Measurements from ENCODE around the gene ADGRD1.
"Not testable (repeated sequence)": the region's sequence is repeated elsewhere in the genome, so short reads cannot be mapped to it uniquely, and the experiment has no call there.

Gene ADGRD1

DNA sequence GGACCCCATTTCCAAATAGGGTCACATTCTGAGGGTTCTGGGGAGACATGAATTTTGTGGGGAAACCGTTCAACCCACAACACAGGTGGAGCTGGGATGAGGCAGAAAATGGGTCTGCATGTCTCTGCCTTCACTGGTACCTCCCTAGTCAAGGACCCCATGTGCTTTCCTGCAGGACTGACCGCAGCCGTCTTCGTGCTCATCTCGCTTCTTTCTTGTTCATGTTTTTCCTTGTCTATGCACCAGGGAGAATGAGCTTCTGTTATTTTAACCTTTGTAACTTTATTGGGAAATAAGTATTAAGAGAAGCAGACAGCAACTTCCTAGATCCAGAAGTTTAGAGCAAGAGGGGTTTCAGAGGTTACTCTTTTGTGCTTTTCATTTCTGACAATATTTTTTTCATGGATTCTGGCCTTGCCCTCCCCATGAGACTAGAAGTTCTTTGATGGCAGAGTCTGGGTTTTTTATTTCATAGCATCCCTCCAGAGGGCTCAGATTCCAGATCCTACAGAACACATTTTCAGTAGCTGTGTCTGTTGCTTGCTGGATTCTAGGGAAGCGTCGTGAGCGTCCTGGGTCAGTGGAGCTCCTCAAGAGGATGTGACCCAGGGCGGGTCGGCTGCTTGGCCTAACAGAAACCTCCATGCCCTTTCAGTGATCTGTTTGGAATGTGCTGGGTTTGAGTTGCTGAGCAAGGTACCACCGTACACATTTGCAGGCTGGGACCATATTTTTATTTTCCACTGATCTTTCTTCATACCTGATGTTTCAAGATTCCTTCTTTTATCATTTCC is 104.2 kb downstream of the ADGRD1 start:
- DNase-seq = no peak

DNA sequence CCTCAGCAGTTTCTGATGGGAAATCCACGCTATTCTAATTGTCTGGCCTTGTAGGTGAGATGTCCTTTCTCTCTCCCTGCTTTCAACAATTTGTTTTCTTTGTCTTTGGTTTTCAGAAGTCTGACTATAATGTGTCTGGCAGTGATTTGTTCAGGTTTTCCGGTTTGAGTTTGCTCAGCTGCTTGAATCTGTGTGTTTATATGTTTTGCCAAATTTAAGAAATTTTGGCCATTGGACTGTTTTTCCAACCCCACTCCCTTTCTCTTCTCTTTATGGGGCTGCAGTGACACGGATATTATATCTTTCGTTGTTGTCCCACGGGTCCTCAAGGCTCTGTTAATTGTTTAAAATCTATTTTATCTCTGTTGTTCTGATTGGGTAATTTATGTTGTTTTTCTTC is 105.0 kb downstream of the ADGRD1 start:
- DNase-seq = no peak

DNA sequence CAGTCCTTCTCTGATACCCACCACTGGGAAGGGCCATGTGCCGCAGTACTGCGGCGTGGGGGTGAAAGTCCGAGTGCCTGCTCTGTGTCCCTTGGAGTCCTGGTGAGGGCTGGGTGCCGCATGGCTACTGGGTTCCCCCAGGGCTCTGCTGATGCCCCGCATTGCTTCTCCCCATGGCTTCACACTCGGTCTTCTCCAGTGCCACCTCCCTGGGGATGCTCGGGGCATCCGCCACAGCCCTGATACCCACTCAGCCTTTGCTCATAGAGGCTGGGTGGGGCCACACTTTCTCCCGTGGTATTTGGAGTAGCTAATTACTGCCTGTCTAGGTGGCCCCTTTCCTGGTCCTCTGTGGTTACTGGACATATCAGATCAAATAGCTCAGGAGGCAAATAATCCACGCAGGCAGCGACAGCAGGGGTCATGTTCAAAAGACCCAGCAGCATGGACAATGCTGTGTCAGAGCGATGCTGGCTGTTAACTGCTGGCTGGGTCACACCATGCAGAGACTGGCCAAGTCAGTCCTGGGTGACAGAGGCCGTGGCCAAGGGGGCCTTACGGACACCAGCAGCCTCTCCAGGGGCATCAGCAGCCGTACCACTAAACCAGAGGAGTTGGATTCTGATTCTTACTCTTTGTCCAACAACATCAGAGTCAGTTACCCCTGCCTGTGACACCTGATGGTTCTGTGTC is 106.5 kb downstream of the ADGRD1 start:
- DNase-seq = no peak

DNA sequence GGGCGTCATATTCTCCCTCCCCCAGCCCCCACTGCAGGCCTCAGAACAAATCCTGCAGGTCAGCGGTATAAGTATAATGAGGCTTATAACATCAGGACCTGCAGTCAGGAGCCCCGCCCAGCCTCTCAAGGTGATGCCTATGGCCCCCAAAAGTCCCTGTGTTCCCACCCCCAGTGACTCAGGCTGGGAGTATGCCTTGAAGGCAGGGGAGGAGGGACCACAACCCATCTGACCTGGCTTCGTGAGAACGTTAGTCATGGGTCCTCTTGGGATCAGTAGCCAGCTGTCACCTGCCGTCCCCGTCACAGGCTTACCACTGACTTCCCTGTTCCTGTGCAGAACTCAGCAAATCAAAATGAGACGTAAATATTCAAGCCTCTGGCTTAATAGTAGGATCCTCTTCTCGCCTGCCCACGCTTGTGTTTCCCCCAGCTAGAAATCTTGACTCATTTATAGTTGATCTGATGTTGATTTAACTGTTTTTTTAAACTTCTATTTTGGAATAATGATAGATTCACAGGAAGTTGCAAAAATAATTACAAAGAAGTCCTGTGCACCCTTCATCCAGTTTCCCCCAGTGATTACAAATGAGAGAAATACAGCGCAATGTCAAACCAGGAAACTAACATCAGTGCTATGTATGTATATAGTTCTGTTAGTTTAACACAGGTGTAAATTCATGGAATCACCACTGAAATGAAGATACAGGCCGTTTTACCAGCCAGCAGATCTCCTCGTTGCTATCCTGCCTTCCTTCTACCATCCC is 107.5 kb downstream of the ADGRD1 start:
- no peak for DNase-seq

DNA sequence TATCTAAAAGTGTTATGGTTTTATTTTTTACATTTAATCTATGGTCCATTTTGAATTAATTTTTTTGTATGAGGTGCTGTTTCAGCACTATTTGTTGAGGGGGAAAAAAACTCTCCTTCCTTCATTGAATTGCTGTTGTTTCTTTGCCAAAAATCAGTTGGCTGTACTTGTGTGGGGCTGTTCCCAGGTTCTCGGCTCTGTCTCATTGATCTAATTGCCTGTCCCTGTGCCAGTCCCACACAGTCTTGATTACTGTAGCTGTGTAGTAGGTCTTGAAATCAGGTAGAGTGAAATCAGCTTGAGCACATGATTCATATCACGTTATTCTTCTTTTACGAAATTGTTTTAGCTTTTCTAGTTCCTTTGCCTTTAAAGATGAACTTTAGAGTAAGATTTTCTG is 109.7 kb downstream of the ADGRD1 start:
- no peak for DNase-seq

DNA sequence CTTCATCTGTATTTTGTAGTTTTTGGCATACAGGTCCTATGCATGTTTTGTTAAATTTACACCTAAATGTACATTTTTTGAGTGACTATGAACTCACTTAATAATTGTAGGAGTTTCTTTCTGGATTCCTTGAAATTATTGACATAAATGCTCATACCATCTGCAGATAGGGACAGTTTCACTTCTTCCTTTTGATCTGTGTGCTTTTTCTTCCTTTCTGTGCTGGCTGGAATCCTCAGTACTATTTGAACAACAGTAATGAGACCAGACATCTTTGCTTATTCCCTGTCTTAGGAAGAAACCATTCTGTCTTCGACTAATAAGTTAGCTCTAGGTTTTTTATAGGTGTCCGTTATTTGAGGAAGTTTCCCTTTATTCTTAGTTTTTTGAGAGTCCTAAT is 110.3 kb downstream of the ADGRD1 start:
- no peak for DNase-seq

DNA sequence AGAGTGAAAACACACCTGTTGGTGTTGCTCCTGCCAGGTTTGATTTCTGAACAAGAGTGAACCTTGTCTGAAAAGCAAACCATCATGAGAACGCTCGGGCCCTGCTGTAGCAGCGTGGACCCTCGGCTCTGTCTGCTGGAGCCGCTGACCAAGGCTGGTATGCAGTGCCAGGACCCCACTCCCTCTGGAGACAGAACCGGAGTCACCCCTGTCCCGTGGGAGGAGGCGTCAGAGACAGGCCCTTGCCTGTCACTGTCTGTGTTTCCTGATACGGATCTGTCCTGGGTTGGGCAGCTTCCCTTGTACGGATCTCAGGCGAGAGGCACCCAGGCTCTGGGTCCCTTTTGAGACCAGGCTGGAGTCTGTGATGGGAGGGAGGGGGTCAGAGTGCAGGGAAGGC is 111.6 kb downstream of the ADGRD1 start:
- DNase-seq = no peak

DNA sequence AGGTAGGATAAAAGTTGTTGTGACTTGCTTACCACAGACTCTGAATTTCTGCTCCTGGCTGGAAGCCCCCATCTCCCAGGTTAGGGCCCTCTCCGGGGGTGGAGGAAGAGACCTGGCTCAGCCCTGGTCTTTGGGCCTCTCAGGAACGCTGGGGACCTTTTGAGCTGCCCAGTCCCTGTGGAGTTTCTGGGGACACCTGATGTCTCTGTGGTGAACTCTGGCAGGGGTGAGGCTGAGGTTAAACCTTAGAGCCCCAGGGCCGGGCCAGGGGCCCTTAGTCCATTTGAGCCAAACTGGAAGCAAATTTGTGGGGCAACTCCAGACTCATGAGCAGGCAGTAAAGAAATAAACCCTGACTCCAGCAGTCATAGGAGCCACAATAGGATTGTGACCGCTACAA is 112.1 kb downstream of the ADGRD1 start:
- DNase-seq = no peak

DNA sequence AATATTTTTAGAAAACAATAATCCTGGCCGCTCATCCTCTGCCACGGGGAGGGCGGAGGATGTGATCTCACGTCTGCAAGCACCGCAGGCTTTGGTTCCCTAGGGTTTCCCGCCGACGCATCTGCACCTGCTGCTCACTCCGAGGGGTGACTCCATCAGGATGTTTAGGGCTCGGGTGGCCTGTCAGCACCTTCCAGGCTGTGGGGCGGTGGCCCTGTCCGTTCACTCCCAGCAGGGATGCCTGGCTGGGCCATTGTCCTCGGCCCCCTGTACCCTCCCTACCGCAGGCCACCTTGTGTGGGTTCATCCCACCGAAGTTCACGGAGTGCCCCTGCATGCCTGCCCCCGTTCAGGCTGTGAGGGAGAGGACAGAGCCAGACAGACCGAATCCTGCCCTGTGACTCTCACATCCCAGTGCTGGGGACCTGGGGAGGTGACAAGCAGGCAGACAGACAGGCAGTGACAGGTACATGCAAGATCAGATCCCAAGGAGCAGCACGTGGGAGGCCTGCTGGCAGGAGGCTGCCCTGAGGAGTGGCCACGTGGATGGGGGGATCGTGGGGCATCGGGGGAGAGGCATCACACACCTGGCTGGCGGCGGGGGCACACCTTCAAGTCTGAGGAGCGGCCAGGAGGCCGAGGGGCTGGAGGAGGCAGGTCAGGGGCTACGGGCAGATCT is 112.6 kb downstream of the ADGRD1 start:
- no peak for DNase-seq

DNA sequence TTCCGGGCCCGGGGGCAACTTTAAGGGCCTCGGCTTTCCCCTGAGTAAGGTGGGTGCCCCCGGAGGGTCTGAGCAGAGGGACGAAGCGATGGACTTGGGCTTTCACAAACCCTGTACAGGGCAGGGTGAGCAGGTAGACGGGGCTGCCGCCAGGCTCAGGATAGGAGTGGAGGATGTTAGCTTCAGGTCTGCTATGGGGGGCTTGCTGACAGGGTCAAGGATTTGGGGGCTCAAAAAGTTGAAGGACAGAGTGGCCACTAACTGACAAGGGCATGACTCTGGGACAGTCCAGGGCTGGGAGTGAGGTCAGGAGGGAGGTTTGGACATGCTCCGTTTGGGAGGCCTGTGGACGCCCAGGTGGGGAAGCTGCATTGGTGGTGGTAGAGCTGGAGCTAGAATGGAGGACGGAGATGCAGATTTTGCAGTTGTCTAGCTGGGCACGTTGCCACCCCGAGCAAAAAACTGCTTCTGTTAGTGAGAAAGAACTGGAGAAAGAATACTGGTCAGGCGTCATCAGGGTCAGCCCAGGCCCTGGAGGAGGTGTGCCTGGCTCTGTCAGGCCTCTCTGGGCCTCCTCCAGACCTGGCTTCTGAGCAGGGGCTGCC is 113.3 kb downstream of the ADGRD1 start:
- DNase-seq = no peak

DNA sequence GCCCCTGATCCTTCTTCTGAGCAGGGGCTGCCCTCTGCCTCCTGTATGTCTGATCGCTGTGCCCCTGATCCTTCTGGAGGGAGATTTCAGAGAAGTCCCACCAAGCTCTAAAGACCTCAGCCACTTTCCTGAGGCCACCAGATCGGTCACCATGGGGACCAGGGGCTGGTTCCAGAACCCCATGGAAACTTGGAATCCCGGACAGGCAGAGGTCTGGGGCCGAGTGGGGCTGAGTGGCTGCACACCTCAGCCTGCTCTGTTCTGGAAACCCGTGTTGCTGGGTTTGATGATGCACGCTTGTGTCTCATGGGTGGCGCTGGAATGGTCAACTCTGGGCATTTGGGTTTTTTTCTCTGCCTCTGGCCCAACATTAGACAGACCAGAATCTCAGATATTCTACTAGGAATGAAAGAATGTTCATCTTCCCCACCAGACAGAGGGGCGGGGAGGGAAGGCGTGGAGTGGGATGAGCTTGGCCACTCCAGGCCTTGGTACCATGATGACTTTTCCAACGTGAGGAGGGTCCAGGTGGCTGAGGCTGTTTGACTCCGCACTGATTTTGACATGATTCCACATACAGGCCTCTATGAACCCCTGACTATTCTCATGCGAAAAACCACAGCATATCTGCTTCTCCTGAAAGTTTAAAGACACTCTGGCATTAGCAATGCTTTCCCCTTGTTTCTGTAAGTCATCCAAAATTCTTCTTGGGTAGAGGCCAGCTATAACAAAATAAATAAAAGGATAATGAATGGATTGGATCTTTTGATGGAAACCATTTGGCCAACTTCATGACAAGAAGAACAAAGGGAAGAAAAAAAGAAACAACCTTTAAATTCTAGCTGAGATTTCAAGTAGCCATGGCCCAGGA is 114.5 kb downstream of the ADGRD1 start:
- no peak for DNase-seq

DNA sequence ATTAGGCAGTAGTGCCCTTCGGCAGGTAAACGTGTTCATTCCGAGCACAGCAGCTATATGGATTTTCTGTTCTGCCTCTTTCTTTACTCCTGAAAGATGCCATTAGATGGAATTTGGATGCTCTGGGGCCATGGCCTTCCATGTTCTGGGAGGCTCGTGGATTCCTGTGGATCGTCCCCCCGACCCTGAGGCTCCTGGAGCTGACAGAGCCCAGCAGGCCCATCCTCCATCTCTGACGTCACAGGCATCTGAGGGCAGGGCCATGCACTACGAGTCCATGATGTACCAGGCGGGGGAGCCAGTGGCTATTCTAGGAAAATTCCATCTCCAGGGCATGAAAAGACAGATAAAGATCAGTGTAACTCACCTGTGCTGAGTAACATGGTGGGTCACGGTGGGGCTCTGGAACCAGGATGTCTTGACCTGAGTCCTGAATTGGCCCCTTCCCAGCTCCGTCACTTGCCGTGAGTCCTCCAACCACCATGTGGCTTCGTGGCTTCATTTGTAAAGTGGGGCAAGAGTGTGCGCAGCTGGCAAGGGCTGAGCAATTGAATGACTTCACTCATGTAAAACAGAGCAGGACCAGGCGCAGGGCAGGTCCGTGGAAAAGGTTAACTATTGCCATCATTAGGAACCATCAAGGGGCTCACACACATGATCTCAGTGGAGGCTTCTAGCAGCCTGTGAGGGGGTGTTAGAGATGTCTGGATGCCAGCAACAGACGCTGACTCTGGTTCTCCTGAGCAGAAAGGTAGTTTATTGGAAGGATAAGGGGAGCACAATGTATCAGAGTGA is 115.4 kb downstream of the ADGRD1 start:
- not testable (repeated sequence) for DNase-seq

DNA sequence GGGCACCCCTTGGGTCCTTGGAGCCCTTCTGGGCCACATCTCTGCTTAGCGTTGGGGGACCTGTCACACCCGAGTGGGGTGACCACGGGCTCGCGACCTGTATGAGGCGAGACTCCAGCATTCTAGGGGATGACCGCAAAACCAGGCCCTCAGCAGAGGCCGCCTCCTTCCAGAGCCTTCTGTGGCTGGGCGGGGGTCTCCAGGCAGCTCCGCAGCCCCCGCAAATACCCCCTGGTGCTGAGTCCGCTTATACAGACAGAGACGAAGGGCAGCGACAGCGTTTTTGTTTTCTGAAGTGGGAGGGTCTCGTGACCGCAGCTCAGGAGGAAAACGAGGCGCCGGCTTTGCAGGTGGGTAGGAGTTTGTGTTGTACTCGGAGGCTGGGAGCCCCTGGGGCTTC is 116.4 kb downstream of the ADGRD1 start:
- not testable (repeated sequence) for DNase-seq

DNA sequence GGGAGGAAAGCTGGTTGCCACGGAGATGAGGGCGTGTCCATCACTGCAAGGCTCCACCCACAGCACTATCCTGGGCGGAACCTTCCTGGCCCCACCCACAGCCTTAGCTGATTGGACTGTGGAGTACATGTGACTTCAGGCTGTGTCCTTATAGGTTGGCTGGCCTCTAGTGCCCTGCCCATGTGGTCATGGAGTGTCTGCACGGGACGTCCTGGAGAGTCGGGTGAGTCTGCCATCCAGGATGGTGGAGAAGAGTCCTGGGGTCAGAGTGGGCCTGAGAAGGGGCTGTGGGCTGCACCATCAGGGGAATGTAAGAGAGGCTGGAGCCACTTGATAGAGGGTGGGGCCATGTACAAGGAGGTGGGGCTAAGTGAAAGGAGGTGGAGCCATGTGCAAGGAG is 117.0 kb downstream of the ADGRD1 start:
- not testable (repeated sequence) for DNase-seq

DNA sequence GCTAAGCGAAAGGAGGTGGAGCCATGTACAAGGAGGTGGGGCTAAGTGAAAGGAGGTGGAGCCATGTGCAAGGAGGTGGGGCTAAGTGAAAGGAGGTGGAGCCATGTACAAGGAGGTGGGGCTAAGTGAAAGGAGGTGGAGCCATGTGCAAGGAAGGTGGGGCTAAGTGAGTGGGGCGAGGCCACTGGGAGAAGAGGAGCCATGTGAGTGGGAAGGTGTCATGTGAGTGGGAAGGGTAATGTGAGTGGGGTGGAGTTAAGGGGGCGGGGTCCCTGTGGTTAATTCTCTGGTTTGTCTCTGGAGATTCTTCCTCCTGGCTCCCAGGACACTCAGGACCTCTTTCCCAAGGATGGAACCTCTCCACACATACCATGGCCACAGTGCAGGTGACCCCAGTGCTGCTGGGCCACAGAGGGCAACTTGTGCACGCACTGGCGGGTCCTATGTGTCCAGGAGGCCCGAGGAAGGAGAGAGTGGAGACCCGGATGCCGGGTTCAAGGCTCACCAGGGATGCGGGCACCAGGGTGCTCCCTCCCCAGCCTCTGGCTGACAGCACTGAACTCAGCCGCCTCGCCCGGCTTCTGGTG is 117.6 kb downstream of the ADGRD1 start:
- not testable (repeated sequence) for DNase-seq

DNA sequence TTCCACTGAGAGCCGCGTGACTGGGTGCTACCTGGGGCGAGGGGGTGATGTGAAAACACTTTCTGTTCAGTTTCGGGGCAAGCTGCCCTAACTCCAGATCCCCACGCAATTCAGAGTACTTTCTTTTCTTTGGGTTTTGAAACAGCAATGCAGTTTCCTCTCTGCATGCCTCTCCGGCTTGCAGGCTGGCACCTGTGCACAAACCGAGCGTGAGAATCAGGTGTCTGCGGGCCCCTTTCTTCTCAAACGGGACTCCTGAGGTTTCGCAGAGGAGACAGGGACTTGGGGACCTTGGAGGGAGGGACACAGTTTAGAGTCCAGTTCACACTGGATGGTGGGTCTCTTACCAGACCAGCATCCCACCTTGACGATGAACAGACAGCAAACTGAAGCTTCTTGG is 118.2 kb downstream of the ADGRD1 start:
- not testable (repeated sequence) for DNase-seq

DNA sequence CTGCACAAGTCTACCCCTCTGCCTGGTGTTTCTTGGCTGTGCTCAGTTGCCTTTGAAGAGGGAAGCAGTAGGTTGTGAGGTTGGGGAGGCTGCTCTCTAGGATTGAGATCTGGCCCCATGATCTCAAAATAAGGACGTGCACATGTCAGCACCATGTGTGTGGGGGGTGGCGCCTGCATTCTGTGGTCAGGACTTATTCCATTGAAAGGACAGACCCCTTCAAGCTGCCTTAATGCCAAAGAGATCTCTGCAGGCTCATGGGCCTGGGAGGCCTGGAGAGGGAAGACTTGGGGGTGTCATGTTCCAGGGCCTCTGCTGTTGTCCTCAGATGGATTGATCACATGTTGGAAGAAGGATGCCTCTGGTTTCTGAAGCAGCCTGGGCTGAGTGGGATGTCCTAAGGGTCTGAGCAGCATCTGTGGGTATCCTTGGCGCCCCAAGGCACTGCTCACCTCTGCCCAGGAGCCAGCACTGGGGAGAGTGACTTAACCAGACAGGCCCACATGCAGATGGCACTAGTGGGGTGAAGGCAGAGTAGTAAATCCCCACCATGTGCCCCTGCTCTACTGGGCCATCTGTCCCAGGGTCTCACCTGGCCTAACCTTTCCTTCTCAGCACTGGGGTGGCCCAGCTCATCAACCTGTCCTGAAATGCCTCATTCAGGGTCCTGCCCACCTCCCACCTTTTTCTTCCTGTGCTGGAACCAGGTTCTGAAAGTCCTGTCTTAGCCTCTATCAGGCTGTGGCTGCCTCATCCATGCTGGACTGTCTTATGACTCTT is 118.9 kb downstream of the ADGRD1 start:
- DNase-seq = no peak

DNA sequence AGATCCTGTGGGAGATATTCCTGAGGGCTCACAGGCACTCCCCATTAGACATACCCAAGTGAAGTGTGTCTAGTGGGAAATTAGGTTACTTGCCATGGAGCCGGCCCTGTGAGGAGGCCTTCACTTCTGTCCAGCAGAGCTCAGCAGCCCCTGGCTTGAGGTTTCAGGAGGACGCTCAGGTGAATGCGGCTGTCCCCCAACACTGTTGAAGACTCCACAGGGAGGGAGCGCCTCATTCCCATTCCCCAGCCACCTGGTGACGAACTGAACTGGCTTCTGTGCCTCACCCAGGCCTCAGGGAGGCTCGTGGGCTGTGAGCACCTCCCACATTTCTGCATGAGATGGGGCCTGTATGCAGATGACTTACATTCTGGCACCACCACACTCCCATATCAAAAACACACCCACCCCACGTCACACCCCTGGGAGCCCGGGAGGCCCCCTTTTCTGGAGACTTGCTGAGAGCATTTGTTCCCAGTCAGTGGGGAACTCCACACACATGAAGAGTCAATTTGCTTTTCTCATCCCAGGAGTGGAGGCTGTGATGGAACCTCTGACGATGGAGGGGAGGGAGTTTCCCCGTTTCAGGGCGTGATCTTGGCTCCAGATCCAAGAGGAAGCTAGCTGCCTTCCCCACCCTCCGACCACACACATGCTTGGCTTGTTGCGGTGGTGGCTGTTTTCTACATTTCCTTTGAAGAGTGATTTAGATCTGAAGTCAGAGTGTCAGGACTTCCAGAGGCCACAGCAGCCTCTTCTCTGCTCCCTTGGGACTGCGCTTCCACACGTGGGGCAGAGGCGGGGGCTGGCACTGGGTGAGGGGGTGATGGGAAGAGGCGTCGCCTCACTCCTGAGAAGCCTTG is 120.7 kb downstream of the ADGRD1 start:
- peak; percentile 32 for DNase-seq
